Glutamatergic neuron (in vitro differentiated cells): ENCODE measurements around the gene UST. TPM values are rescaled to one million over a fixed set of nuclear protein-coding genes. Genes with fewer than 3 reads are reported as not detected.

Experiments used
- DNase-seq: peaks from one replicate; pipeline ENCODE4 v3.0.0; 2022
- H3K27ac Mint-ChIP-seq: one replicate; pipeline ENCODE4 v1.8.0; 2020; ENCODE audit warnings: mild to moderate bottlenecking, mixed read lengths, inconsistent platforms; ENCODE audit not compliant: unreplicated experiment
- H3K27me3 Mint-ChIP-seq: one replicate; pipeline ENCODE4 v1.8.0; 2020; ENCODE audit warnings: mild to moderate bottlenecking, moderate library complexity, mixed read lengths, inconsistent platforms; ENCODE audit not compliant: unreplicated experiment
- H3K36me3 Mint-ChIP-seq: one replicate; pipeline ENCODE4 v1.8.0; 2020; ENCODE audit warnings: mild to moderate bottlenecking, mixed read lengths, inconsistent platforms; ENCODE audit not compliant: unreplicated experiment
- H3K4me1 Mint-ChIP-seq: one replicate; pipeline ENCODE4 v1.8.0; 2020; ENCODE audit warnings: mild to moderate bottlenecking, low read depth, mixed read lengths, inconsistent platforms; ENCODE audit not compliant: unreplicated experiment
- H3K4me3 Mint-ChIP-seq: one replicate; pipeline ENCODE4 v1.8.0; 2020; ENCODE audit warnings: mild to moderate bottlenecking, mixed read lengths, inconsistent platforms; ENCODE audit not compliant: unreplicated experiment
- H3K9me3 Mint-ChIP-seq: one replicate; pipeline ENCODE4 v1.8.0; 2020; ENCODE audit warnings: mild to moderate bottlenecking, moderate library complexity, mixed read lengths, inconsistent platforms; ENCODE audit not compliant: unreplicated experiment
- total RNA-seq: library from RNA; stranded (reverse); fragmentation: NEBNext Ultra II Directional; extraction: Animal tissue kit (Norgen Biotek cat#: 25700); gene quantifications from one replicate; pipeline ENCODE4 v1.2.1, GENCODE V29; 2021; ENCODE audit not compliant: unreplicated experiment
- TF ChIP-seq, protein P1 (sequence below): fragments of 200-600 bp; sonication (generic); IDR thresholded peaks from one replicate; pipeline ENCODE4 v1.5.0; 2021; ENCODE audit not compliant: partially characterized antibody, unreplicated experiment

UST gene
- total RNA-seq, 1 donor from 2014 or later = 11.2 TPM

DNA sequence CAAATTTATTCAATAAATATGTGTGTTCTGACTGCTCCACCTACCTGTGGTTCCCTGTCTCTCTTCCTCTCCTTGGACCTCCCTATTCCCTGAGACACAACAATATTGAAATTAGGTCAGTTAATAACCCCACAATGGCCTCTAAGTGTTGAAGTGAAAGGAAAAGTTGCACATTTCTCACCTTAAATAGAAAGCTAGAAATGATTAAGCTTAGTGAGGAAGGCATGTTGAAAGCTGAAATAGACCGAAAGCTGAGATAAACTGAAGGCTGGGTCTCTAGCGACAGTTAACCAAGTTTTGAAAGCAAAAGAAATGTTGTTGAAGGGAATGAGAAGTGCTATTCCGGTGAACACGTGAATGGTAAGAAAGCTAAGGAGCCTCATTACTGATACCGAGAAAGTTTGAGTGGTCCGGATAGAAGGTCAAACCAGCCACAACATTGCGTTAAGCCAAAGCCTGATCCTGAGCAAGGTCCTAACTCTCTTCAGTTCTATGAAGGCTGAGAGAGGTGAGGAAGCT is 34.1 kb downstream of the UST start:
- no peaks in the 10 kb centered on the region for H3K4me1 Mint-ChIP-seq
- TF ChIP-seq, protein P1, sequence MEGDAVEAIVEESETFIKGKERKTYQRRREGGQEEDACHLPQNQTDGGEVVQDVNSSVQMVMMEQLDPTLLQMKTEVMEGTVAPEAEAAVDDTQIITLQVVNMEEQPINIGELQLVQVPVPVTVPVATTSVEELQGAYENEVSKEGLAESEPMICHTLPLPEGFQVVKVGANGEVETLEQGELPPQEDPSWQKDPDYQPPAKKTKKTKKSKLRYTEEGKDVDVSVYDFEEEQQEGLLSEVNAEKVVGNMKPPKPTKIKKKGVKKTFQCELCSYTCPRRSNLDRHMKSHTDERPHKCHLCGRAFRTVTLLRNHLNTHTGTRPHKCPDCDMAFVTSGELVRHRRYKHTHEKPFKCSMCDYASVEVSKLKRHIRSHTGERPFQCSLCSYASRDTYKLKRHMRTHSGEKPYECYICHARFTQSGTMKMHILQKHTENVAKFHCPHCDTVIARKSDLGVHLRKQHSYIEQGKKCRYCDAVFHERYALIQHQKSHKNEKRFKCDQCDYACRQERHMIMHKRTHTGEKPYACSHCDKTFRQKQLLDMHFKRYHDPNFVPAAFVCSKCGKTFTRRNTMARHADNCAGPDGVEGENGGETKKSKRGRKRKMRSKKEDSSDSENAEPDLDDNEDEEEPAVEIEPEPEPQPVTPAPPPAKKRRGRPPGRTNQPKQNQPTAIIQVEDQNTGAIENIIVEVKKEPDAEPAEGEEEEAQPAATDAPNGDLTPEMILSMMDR = no peak

DNA sequence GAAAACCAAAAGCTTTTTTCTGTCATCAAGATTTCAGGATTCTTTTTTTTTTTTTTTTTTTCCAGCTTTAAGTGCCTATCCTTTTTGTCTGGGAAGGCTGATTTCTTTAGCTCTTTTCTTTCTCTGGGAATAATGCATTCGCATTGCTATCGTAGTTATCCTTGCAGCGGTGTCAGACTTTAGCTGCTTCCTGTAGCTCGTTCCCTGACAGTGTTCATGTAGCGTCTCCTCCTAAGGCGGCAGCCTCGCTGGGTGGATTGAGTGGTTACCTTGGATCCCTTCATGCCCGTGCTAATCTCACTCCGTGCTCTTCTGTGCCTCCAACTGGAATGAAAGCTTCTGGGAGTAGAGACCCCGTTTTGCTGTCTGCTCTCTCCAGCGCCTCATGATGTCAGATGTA is 43.1 kb downstream of the UST start:
- H3K4me1 Mint-ChIP-seq = peaks cover 8% of the 10 kb centered on the region
- TF ChIP-seq, protein P1 = no peak
- no peaks in the 10 kb centered on the region for H3K27me3 Mint-ChIP-seq
- DNase-seq = no peak
- no peak overlapping the region for H3K4me3 Mint-ChIP-seq
- no peaks in the 10 kb centered on the region for H3K9me3 Mint-ChIP-seq
- no peaks in the 10 kb centered on the region for H3K36me3 Mint-ChIP-seq
- H3K27ac Mint-ChIP-seq = no peak overlapping the region

More for the DNA sequence above, 34.1 kb downstream of the UST start:
- Mint-ChIP-seq H3K9me3 (no peaks in the 10 kb centered on the region), H3K36me3 (no peaks in the 10 kb centered on the region), H3K4me3 (no peak overlapping the region), H3K27me3 (no peaks in the 10 kb centered on the region), H3K27ac (no peak overlapping the region)
- DNase-seq = no peak

DNA sequence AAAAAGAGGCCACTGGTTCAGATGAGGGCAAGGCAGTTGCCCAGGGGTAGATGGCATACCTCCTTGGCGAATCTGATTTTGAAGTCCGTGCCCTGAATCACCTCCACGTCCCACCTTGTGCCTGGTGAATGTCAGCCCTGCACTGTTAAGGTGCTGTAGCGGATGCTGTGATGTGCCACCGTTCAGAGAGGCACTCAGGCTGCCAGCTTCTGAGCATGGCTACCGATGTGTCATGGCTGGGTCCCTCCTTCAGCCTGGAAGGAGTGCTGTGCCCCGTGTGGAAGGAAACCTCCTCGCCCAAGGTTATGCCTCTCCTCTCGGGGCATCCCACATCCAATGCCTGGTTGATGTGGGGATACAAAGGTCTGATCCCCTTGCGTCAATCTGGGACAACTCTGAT is 43.6 kb downstream of the UST start:
- H3K27me3 Mint-ChIP-seq = no peaks in the 10 kb centered on the region
- no peak for DNase-seq
- peaks cover 8% of the 10 kb centered on the region for H3K4me1 Mint-ChIP-seq
- H3K4me3 Mint-ChIP-seq = no peak overlapping the region
- H3K27ac Mint-ChIP-seq = no peak overlapping the region
- no peaks in the 10 kb centered on the region for H3K36me3 Mint-ChIP-seq
- no peaks in the 10 kb centered on the region for H3K9me3 Mint-ChIP-seq
- TF ChIP-seq, protein P1 = no peak

DNA sequence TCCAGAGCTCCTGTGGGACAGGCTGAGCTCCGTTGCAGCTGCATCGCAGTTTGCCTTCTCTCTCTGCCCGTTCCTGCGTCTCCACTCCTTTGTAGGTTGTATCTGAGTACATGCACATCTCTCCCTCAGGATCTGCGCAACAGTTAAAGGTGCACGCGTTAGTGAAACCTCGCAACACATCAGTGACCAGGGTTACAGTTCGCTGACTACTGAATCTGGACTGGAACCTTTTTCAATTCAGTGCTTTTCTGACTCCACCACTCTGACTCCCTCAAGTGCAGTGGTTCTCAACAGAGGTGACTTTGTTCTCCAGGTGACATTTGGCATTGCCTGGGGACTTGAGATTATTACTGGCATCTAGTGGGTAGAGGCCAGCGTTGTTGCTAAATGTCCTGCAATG is 44.0 kb downstream of the UST start:
- Mint-ChIP-seq H3K9me3 (no peaks in the 10 kb centered on the region), H3K4me3 (no peak overlapping the region), H3K27ac (no peak overlapping the region), H3K27me3 (no peaks in the 10 kb centered on the region), H3K36me3 (no peaks in the 10 kb centered on the region), H3K4me1 (peaks cover 8% of the 10 kb centered on the region)
- no peak for DNase-seq
- TF ChIP-seq, protein P1 = no peak

DNA sequence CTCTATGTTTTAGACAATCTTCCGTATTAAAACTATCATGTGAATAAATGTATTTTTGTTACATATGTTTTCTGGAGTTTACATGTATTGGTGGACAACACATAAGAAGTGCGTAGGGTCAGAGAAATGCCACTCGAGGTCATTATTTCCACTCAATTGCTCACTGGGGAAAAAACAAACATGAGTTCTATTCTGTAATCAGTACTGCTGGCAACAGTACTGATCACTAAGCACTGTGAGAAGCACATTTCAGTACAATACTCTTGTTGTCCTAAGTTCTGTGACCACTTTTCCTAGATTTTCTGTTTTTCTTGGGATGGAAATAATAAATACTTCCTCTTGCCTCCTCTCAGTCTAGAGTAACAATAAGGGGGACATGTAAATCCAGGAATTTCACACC is 44.5 kb downstream of the UST start:
- Mint-ChIP-seq H3K4me1 (peaks cover 8% of the 10 kb centered on the region), H3K36me3 (no peaks in the 10 kb centered on the region), H3K4me3 (no peak overlapping the region), H3K9me3 (no peaks in the 10 kb centered on the region), H3K27ac (no peak overlapping the region), H3K27me3 (no peaks in the 10 kb centered on the region)
- TF ChIP-seq, protein P1 = no peak
- no peak for DNase-seq
